ENCODE data around the gene FBXO24. TPM values are rescaled to one million over a fixed set of nuclear protein-coding genes. Genes with fewer than 3 reads are reported as not detected.
A peak's percentile ranks its signal among the peaks of the same experiment; 100 is the strongest.

Gene FBXO24
- total and polyA plus RNA-seq, 2 of the 8 experiments (the other 6 are each of a cell fraction or from before 2014, with no cell fraction given) = 0.35 to 0.57 TPM

GRCh38 chr7:100626055-100626454, 39.9 kb downstream of the FBXO24 start:
- Histone ChIP-seq H3K23ac (ENCODE audit: insufficient read length) (no peak overlapping the region), H3K79me1 (ENCODE audit: low read depth, low read length) (no peaks in the 10 kb centered on the region), H3K9ac (replicated peaks in 1 of 4; ENCODE audit: extremely low read depth in 1 of 4, low read depth in 3 of 4, low read length in 3 of 4) (no peak overlapping the region), H3K4me2 (ENCODE audit: insufficient read depth in 1 of 2, low read depth in 2 of 2, low read length in 2 of 2) (peak overlapping the region; percentile 59 to 83), H2BK12ac (ENCODE audit: low read depth, low read length) (peak overlapping the region; percentile 30; the same call in 1 of the 2 replicates), H2BK15ac (ENCODE audit: low read length) (no peak overlapping the region), H4K20me1 (replicated peaks in 1 of 2; ENCODE audit: control insufficient read depth in 1 of 2, insufficient read depth in 2 of 2, low read length in 2 of 2) (peaks cover 0 to 2% of the 10 kb centered on the region in 2 experiments), H3K14ac (ENCODE audit: insufficient read length) (no peak overlapping the region), H3K56ac (replicated peaks; ENCODE audit: insufficient read length, low read depth, low read length) (no peak overlapping the region), H3K23me2 (ENCODE audit: low read depth, low read length) (peaks cover 4% of the 10 kb centered on the region; the same call in 1 of the 2 replicates), H2BK5ac (ENCODE audit: low read depth, low read length) (no peak overlapping the region), H3K79me2 (ENCODE audit: control insufficient read depth in 1 of 2, insufficient read depth in 2 of 2, low read length in 2 of 2) (no peaks in the 10 kb centered on the region), H3K27me3 (replicated peaks in 1 of 4; ENCODE audit: control insufficient read depth in 3 of 4, extremely low read depth in 1 of 4, insufficient read depth in 3 of 4, low read length in 3 of 4) (peaks cover 0 to 5% (median 2%) of the 10 kb centered on the region in 4 experiments; a peak in 3 of 7 replicates), H4K8ac (ENCODE audit: extremely low read depth, insufficient read depth, low read length) (no peak overlapping the region), H3K36me3 (ENCODE audit: control insufficient read depth in 2 of 4, insufficient read depth in 4 of 4, low read length in 3 of 4) (no peaks in the 10 kb centered on the region), H3K27ac (ENCODE audit: low read depth, low read length) (no peak overlapping the region), H4K5ac (ENCODE audit: insufficient read length, low read depth, low read length) (no peak overlapping the region), H3K4me3 (ENCODE audit: extremely low read depth in 1 of 4, insufficient read depth in 2 of 4, low read depth in 3 of 4, low read length in 4 of 4) (peak overlapping the region; percentile 11 to 63 (median 27); a peak in 5 of 8 replicates), H3K9me3 (ENCODE audit: insufficient read depth in 2 of 2, low read depth in 1 of 2, low read length in 1 of 2) (no peaks in the 10 kb centered on the region), H2AFZ (ENCODE audit: low read length) (0 out of 2 replicates have a peak overlapping the region, but pooled peaks have one; percentile 86), H2BK20ac (ENCODE audit: low read length) (no peak overlapping the region), H2AK5ac (ENCODE audit: low read depth, low read length) (no peak overlapping the region), H3K4ac (replicated peaks; ENCODE audit: insufficient read length, low read depth, low read length) (no peak overlapping the region), H3K4me1 (replicated peaks in 1 of 4; ENCODE audit: control insufficient read depth in 3 of 4, insufficient read depth in 4 of 4, low read length in 3 of 4) (peaks cover 0 to 11% (median 6%) of the 10 kb centered on the region in 4 experiments; a peak in 6 of 7 replicates), H4K91ac (replicated peaks; ENCODE audit: insufficient read length, low read length) (no peak overlapping the region), H3K18ac (ENCODE audit: extremely low read depth, low read length) (no peak overlapping the region), H2BK120ac (replicated peaks; ENCODE audit: low read depth, low read length) (no peak overlapping the region)
- TF ChIP-seq MAFK (IDR thresholded peaks at IDR 0.05; ENCODE audit: low read depth, low read length) (no peak), KDM1A (IDR thresholded peaks at IDR 0.05; ENCODE audit: borderline replicate concordance, low read length) (peak; percentile 23; the same call in 1 of the 2 replicates)
- ChIA-PET CTCF (ENCODE audit: partially characterized antibody) (interaction anchor here (0.6 to 2.2 kb wide), 10 partner anchors 8 to 479 kb away, joined by 3 to 19 read pairs (median 4); partner anchors contain the start of gene MOSPD3), POLR2A (ENCODE audit: partially characterized antibody) (interaction anchor here (0.5 to 2.4 kb wide), 14 partner anchors 9 to 197 kb away, joined by 3 to 11 read pairs (median 4); partner anchors contain the start of genes FBXO24, LRCH4, MEPCE and MOSPD3)
- DNase-seq (ENCODE audit: low read depth in 1 of 2, low spot score in 2 of 2) (no peak), FAIRE-seq (no peak)
- WGBS, 2 experiments (ENCODE audit: extremely low coverage in 1 of 2, insufficient coverage in 1 of 2, insufficient read length in 1 of 2, insufficient replicate concordance in 2 of 2, low coverage in 1 of 2, low lambda C conversion rate in 2 of 2, missing lambda C conversion rate in 1 of 2) = 42% methylated on average over 3 of the region's 3 CpGs; no CpG with 5 or more reads in 1 of the 2 experiments

Data from H1 (cell line).